ENCODE data around the gene PRC1. TPM values are rescaled to one million over a fixed set of nuclear protein-coding genes. Genes with fewer than 3 reads are reported as not detected.

Gene PRC1
- polyA plus RNA-seq, 6 donors from 2014 or later, result 1.8 to 8.9 (median 3.9) TPM; not detected in 1

DNA sequence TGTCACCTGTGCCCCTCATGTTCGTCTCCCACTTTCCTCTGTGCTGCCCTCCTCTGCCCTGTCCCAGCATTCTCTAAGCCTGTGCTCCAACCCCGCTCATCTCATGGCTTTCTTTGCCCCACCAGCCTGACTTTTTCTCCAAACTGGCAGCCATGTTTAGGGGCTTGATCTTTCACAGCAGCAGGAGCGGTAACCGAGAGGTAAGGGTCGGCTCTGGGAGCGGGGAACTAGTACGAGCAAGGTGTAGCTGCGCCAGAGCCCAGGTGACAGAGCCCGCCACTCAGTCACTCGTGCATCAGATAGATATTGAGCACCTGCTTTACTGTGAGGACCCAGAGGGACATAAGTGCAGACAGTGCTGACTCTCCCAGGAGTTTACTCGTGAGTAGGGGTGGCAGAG, 77.9 kb downstream of the PRC1 start:
- Mint-ChIP-seq H3K27me3 (no peaks in the 10 kb centered on the region), H3K27ac (peak overlapping the region in 3 of 6 donors; percentile 10 to 79 (median 21)), H3K4me3 (peak overlapping the region in 1 of 8 donors; percentile 4), H3K36me3 (peaks cover 23 to 40% of the 10 kb centered on the region in 2 donors), H3K4me1 (peaks cover 8 to 12% (median 9%) of the 10 kb centered on the region in 3 donors), H3K9me3 (no peaks in the 10 kb centered on the region)
- DNase-seq, result no peak
- ATAC-seq (ENCODE audit: low read depth in 2 of 2), result no peak

Other genes starting within 250 kb of the PRC1 start
- gene FURIN, start 125.9 kb downstream of the PRC1 start, polyA plus RNA-seq (ENCODE audit: low read depth in 6 of 6), result 1 to 10 TPM; 3.7 to 9.8 (median 5.8) TPM
- 10 to 100 TPM in 2 of 6 donors, 1 to 10 TPM in 4; 4.1 to 17.2 (median 7.9) TPM for gene FES, start 110.0 kb downstream of the PRC1 start, polyA plus RNA-seq (ENCODE audit: low read depth in 6 of 6)
- 1 to 10 TPM; 1.4 to 8.9 (median 6.5) TPM for gene MAN2A2, start 91.2 kb downstream of the PRC1 start, polyA plus RNA-seq (ENCODE audit: low read depth in 6 of 6)
- 10 to 100 TPM; 24.6 to 39.5 (median 35.0) TPM for gene HDDC3, start 62.0 kb downstream of the PRC1 start, polyA plus RNA-seq (ENCODE audit: low read depth in 6 of 6)
- gene UNC45A, start 59.2 kb downstream of the PRC1 start, polyA plus RNA-seq (ENCODE audit: low read depth in 6 of 6), result 10 to 100 TPM; 54.9 to 76.1 (median 60.9) TPM
- gene RCCD1, start 39.7 kb downstream of the PRC1 start, polyA plus RNA-seq (ENCODE audit: low read depth in 6 of 6), result 1 to 10 TPM; 4.0 to 6.6 (median 5.2) TPM
- gene VPS33B, start 28.1 kb upstream of the PRC1 start, polyA plus RNA-seq (ENCODE audit: low read depth in 6 of 6), result 1 to 10 TPM; 4.6 to 7.5 (median 6.5) TPM
- gene SV2B, start 105.7 kb upstream of the PRC1 start, polyA plus RNA-seq (ENCODE audit: low read depth in 6 of 6), result under 1 TPM in 2 of 6 donors, not detected in 4; 0.04 to 0.12 TPM

All from naive B cell (primary cell).